H1 (cell line): ENCODE data around the gene MYO7B. TPM values are rescaled to one million over a fixed set of nuclear protein-coding genes. Genes with fewer than 3 reads are reported as not detected.

Source experiments
- EP300 ChIP-seq, 2 experiments: IDR thresholded peaks; 1 replicate in 1 of 2; 2 replicates in 1 of 2; pipeline ENCODE4 v1.6.1; 2011 to 2012; ENCODE audit warnings: low read depth in 2 of 2, low read length in 2 of 2, mild to moderate bottlenecking in 2 of 2, borderline replicate concordance in 1 of 2, inconsistent platforms in 1 of 2, moderate library complexity in 1 of 2
- SIN3A ChIP-seq, 2 experiments: IDR thresholded peaks in 1 of 2; conservative IDR thresholded peaks in 1 of 2; 2 replicates each; pipeline ENCODE4 v1.6.1; 2011 to 2012; ENCODE audit warnings: low read length in 2 of 2, improper control_type of control experiment in 1 of 2, low read depth in 1 of 2, mild to moderate bottlenecking in 1 of 2
- polyA plus RNA-seq, 7 experiments: library from polyadenylated mRNA; depleted of rRNA in 3 of 7; stranded (reverse) in 5 of 7; unstranded in 2 of 7; fragments of >200 nt in 5 of 7; fragments of 200-250 nt in 2 of 7; gene quantifications; 1 replicate in 5 of 7; 2 replicates in 1 of 7; 4 replicates in 1 of 7; pipeline versions ENCODE4 v1.2.1 to v1.2.3, GENCODE V29; 2011 to 2013; ENCODE audit warnings: missing spikeins in 2 of 7, mixed read lengths in 2 of 7
- total RNA-seq: library from RNA; stranded (reverse); fragmentation: NEBNext Ultra II Directional; extraction: Animal tissue kit (Norgen Biotek cat#: 25700); gene quantifications from 2 replicates; pipeline ENCODE4 v1.2.1, GENCODE V29; 2021

Gene MYO7B
- total and polyA plus RNA-seq, 2 of the 8 experiments (the other 6 are each of a cell fraction or from before 2014, with no cell fraction given), result not detected

GRCh38 chr2:127541809-127542208, 6.3 kb downstream of the MYO7B start (continued):
- no peak for TF ChIP-seq EP300 (IDR thresholded peaks at IDR 0.05; ENCODE audit: borderline replicate concordance in 1 of 2, low read depth in 2 of 2, low read length in 2 of 2)
- no peak for TF ChIP-seq SIN3A (conservative IDR thresholded peaks at IDR 0.05 in 1 of 2, IDR thresholded peaks at IDR 0.05 in 1 of 2; ENCODE audit: low read depth in 1 of 2, low read length in 2 of 2)
